GM12878 (cell line): Measurements from ENCODE around the gene SC5D. TPM values are rescaled to one million over a fixed set of nuclear protein-coding genes. Genes with fewer than 3 reads are reported as not detected.

Source experiments
- ATAC-seq: fragments of 200-7000 bp; cut with Tn5 transposase; 3 replicates; pipeline ENCODE4 v1.9.1; 2020; ENCODE audit warnings: mild to moderate bottlenecking, moderate library complexity
- BruUV-seq: library from RNA; stranded (reverse); fragments of 400-500 nt; replicated peaks from 2 replicates; lab custom pipeline; 2021; lab: Mats Ljungman, UMichigan
- CTCF ChIA-PET: fragments of 300-600 bp; sonication (Branson Sonifier 250); formaldehyde crosslinking; extraction: SDS; loops from one replicate; lab custom pipeline; 2021; ENCODE audit warnings: inconsistent platforms; lab: Yijun Ruan, JAX
- POLR2A ChIA-PET: fragments of 350-600 bp; formaldehyde crosslinking; extraction: SDS; loops from one replicate; lab custom pipeline; 2021; ENCODE audit warnings: inconsistent platforms; lab: Charles Lee
- RAD21 ChIA-PET: fragments of 300-600 bp; sonication (Branson Sonifier 250); formaldehyde crosslinking; loops from one replicate; lab custom pipeline; 2023; ENCODE audit warnings: antibody characterized with exemption; ENCODE audit not compliant: unreplicated experiment; lab: Charles Lee
- SMC1A ChIA-PET: fragments of 300-600 bp; sonication (Branson Sonifier 250); formaldehyde crosslinking; loops from one replicate; lab custom pipeline; 2023; ENCODE audit not compliant: unreplicated experiment, uncharacterized antibody; lab: Charles Lee
- DNase-seq: peaks from one replicate; pipeline ENCODE4 v3.0.0-alpha.2; 2011; ENCODE audit warnings: low read depth, low spot score
- FAIRE-seq: peaks from 3 replicates; lab custom pipeline; 2011; peaks lifted over from hg19 to GRCh38; lab: Jason Lieb, UNC
- H2AFZ ChIP-seq: 2 replicates; pipeline ENCODE4 v1.6.0; 2011; ENCODE audit warnings: low read depth, low read length, control low read depth; ENCODE audit not compliant: control insufficient read depth
- H3K27ac ChIP-seq: 2 replicates; pipeline ENCODE4 v1.5.1; 2011; ENCODE audit warnings: control low read depth; ENCODE audit not compliant: control insufficient read depth, insufficient read depth
- H3K27me3 ChIP-seq, 2 experiments: replicated peaks in 1 of 2; 2 replicates each; pipeline versions ENCODE4 v1.6.0 to v1.6.1; 2011; ENCODE audit warnings: low read length in 1 of 2; ENCODE audit not compliant: control insufficient read depth in 2 of 2, insufficient read depth in 2 of 2
- H3K36me3 ChIP-seq, 2 experiments: 2 replicates each; pipeline ENCODE4 v1.5.1; 2011; ENCODE audit warnings: low read length in 1 of 2; ENCODE audit not compliant: control insufficient read depth in 2 of 2, insufficient read depth in 2 of 2
- H3K4me1 ChIP-seq: 2 replicates; pipeline ENCODE4 v1.6.1; 2011; ENCODE audit warnings: mild to moderate bottlenecking, low read length, moderate library complexity, mixed read lengths; ENCODE audit not compliant: control insufficient read depth, insufficient read depth
- H3K4me2 ChIP-seq: 2 replicates; pipeline ENCODE4 v1.6.0; 2011; ENCODE audit warnings: control low read depth; ENCODE audit not compliant: control insufficient read depth, insufficient read depth
- H3K4me3 ChIP-seq: fragments of 200-600 bp; sonication (generic); 2 replicates; pipeline ENCODE4 v1.5.1; 2016
- H3K79me2 ChIP-seq: 2 replicates; pipeline ENCODE4 v1.6.0; 2011; ENCODE audit warnings: low read length; ENCODE audit not compliant: control insufficient read depth, insufficient read depth
- H3K9ac ChIP-seq: 2 replicates; pipeline ENCODE4 v1.8.0; 2011; ENCODE audit warnings: low read length, control low read depth, mixed read lengths; ENCODE audit not compliant: control insufficient read depth, insufficient read depth
- H3K9me3 ChIP-seq: replicated peaks from 3 replicates; pipeline ENCODE4 v1.5.1; 2011; ENCODE audit warnings: mild to moderate bottlenecking, low read length; ENCODE audit not compliant: control insufficient read depth, insufficient read depth
- H4K20me1 ChIP-seq: 2 replicates; pipeline ENCODE4 v1.6.0; 2011; ENCODE audit not compliant: control insufficient read depth, insufficient read depth
- HDGF ChIP-seq: fragments of 450-650 bp; IDR thresholded peaks from 2 replicates; pipeline ENCODE4 v1.6.1; 2016; ENCODE audit warnings: antibody characterized with exemption
- NR2C1 ChIP-seq: fragments of 450-650 bp; IDR thresholded peaks from 2 replicates; pipeline ENCODE4 v1.6.1; 2017; ENCODE audit warnings: antibody characterized with exemption, mild to moderate bottlenecking, moderate library complexity
- PML ChIP-seq: IDR thresholded peaks from 2 replicates; pipeline ENCODE4 v1.6.1; 2012; ENCODE audit warnings: low read length, inconsistent platforms
- POU2F2 ChIP-seq: IDR thresholded peaks from 3 replicates; pipeline ENCODE4 v1.6.1; 2011; ENCODE audit warnings: low read depth, mild to moderate bottlenecking, low read length, borderline replicate concordance
- SRF ChIP-seq, 2 experiments: IDR thresholded peaks; 2 replicates each; pipeline ENCODE4 v1.6.1; 2011; ENCODE audit warnings: low read depth in 2 of 2, low read length in 2 of 2, mild to moderate bottlenecking in 1 of 2, moderate library complexity in 1 of 2
- STAT1 ChIP-seq: fragments of 450-650 bp; conservative IDR thresholded peaks from 2 replicates; pipeline ENCODE4 v1.6.1; 2014; ENCODE audit warnings: antibody characterized with exemption, mild to moderate bottlenecking
- TAF1 ChIP-seq: IDR thresholded peaks from 2 replicates; pipeline ENCODE4 v1.6.1; 2011; ENCODE audit warnings: mild to moderate bottlenecking, low read depth, low read length, borderline replicate concordance
- TARDBP ChIP-seq: IDR thresholded peaks from 2 replicates; pipeline ENCODE4 v1.6.1; 2016; ENCODE audit warnings: borderline replicate concordance
- TCF12 ChIP-seq: IDR thresholded peaks from 2 replicates; pipeline ENCODE4 v1.6.1; 2011; ENCODE audit warnings: low read depth, mild to moderate bottlenecking, low read length
- YY1 ChIP-seq: IDR thresholded peaks from 2 replicates; pipeline ENCODE4 v1.6.1; 2011; ENCODE audit warnings: low read depth, mild to moderate bottlenecking, low read length
- WGBS: methylation state at CpG from one replicate; pipeline ENCODE4 v1.1.6; 2016; ENCODE audit warnings: low lambda C conversion rate; ENCODE audit not compliant: insufficient replicate concordance, insufficient coverage; ENCODE audit errors: missing lambda C conversion rate; 5-methylcytosine and 5-hydroxymethylcytosine counted together
- in situ Hi-C: fragments of 300-500 bp; cut with MboI; formaldehyde crosslinking; loops from 9 replicates; pipeline ENCODE4 v1.14.3; 2018; ENCODE audit warnings: mixed read lengths
- intact Hi-C: fragments of 100-400 bp; cut with micrococcal nuclease; formaldehyde crosslinking; loops from one replicate; pipeline ENCODE4 v1.14.2; 2022; ENCODE audit not compliant: unreplicated experiment
- polyA plus RNA-seq, 11 experiments: library from polyadenylated mRNA; depleted of rRNA in 4 of 11; unstranded in 6 of 11; stranded (reverse) in 5 of 11; fragments of >200 nt; fragmentation: Nextera tagmentation in 4 of 11; fragmentation: Illumina TruSeq in 1 of 11; extraction: Ambion mirVana in 4 of 11; extraction: Trizol in 1 of 11; gene quantifications; 1 replicate in 1 of 11; 2 replicates in 10 of 11; pipeline versions ENCODE4 v1.2.1 to v1.2.3, GENCODE V29; 2011 to 2016; ENCODE audit warnings: inconsistent platforms in 2 of 11, missing spikeins in 2 of 11, low read depth in 1 of 11
- total RNA-seq, 4 experiments: library from RNA; depleted of rRNA in 3 of 4; stranded (reverse); fragments of >200 nt in 3 of 4; fragmentation: Illumina TruSeq in 1 of 4; extraction: Trizol in 1 of 4; gene quantifications; 2 replicates each; pipeline versions ENCODE4 v1.2.1 to v1.2.3, GENCODE V29; 2013 to 2021
- TF ChIP-seq, protein P1 (sequence below): fragments of 450-650 bp; IDR thresholded peaks from 2 replicates; pipeline ENCODE4 v1.6.1; 2017; ENCODE audit warnings: mild to moderate bottlenecking, low read depth, inconsistent platforms; ENCODE audit not compliant: poor library complexity, severe bottlenecking

Gene SC5D
- total and polyA plus RNA-seq, 10 of the 15 experiments (the other 5 are each of a cell fraction or from before 2014, with no cell fraction given) = 23.7 to 134 (median 30.8) TPM

DNA sequence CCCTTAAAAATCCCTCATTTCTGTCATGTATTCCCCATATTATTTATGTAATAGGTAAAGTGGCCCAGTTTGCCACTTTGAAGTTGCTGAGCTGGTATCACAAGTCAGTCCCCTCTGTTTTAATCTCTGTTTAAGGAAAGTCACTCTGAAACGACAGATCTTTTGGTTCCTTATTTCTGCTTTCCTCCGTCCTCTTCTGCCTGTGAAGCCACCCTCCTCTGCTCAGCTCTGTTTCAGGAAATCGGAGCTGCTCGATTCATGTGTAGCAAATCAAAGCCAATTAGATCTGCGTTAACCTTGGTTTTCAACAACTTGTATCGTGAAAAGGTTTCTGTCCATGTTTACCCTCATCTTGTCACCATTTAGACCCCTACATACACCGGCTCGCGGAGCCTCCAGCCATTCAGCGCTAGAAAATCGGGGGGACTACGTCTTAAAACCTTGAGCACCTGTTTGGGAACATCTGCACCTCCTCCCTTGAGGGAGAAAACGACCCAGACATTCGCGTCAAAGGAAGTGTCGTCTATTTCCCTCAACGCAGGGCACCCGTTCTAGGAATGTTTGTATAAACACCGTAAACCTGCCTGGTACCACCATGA is 576 bp upstream of the SC5D start (continued):
- TF ChIP-seq TCF12 (no peak), STAT1 (0 out of 2 replicates have a peak, but pooled peaks have one; percentile 32), PML (no peak; the same call in 1 of the 2 replicates), HDGF (peak; percentile 10; the same call in 1 of the 2 replicates)
- TF ChIP-seq, protein P1, sequence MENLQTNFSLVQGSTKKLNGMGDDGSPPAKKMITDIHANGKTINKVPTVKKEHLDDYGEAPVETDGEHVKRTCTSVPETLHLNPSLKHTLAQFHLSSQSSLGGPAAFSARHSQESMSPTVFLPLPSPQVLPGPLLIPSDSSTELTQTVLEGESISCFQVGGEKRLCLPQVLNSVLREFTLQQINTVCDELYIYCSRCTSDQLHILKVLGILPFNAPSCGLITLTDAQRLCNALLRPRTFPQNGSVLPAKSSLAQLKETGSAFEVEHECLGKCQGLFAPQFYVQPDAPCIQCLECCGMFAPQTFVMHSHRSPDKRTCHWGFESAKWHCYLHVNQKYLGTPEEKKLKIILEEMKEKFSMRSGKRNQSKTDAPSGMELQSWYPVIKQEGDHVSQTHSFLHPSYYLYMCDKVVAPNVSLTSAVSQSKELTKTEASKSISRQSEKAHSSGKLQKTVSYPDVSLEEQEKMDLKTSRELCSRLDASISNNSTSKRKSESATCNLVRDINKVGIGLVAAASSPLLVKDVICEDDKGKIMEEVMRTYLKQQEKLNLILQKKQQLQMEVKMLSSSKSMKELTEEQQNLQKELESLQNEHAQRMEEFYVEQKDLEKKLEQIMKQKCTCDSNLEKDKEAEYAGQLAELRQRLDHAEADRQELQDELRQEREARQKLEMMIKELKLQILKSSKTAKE = peak; percentile 19

GRCh38 chr11:121293288-121293594 is 670 bp downstream of the SC5D start:
- in situ Hi-C loops = no loop called here
- no TSS peak for BruUV-seq
- Histone ChIP-seq H4K20me1 (no peaks in the 10 kb centered on the region), H3K27ac (peak overlapping the region; percentile 77), H3K27me3 (no peaks in the 10 kb centered on the region), H3K36me3 (no peaks in the 10 kb centered on the region), H3K4me2 (peak overlapping the region; percentile 77), H2AFZ (peak overlapping the region; percentile 55), H3K9me3 (peaks cover 6% of the 10 kb centered on the region), H3K9ac (peak overlapping the region; percentile 82), H3K4me3 (peak overlapping the region; percentile 88), H3K4me1 (no peaks in the 10 kb centered on the region), H3K79me2 (peaks cover 50% of the 10 kb centered on the region)
- ChIA-PET RAD21 (interaction anchor here (0.9 kb wide), 1 partner anchor 56 kb away, joined by 3 read pairs; no protein-coding TSS in a partner anchor), CTCF (interaction anchor here (0.8 to 1.6 kb wide), 4 partner anchors 27 to 297 kb away, joined by 3 to 8 read pairs (median 4); no protein-coding TSS in a partner anchor), POLR2A (interaction anchor here (0.9 to 1.4 kb wide), 4 partner anchors 27 to 201 kb away, joined by 3 to 7 read pairs (median 5); no protein-coding TSS in a partner anchor), SMC1A (interaction anchor here (0.9 to 2.7 kb wide), 3 partner anchors 10 to 75 kb away, joined by 4 to 12 read pairs (median 5); no protein-coding TSS in a partner anchor)
- no peak for DNase-seq
- TF ChIP-seq TARDBP (no peak), NR2C1 (no peak), POU2F2 (no peak), SRF (IDR thresholded peaks at IDR 0.05; ENCODE audit: low read depth in 2 of 2, low read length in 2 of 2) (no peak), YY1 (no peak), TAF1 (no peak)
- intact Hi-C loops = loop anchor here (5.0 to 10.0 kb wide), 2 partner anchors 268 to 1769 kb away; partner anchors contain the start of genes HSPA8 and TBCEL
- FAIRE-seq = no peak
- WGBS = 3% methylated on average over 5 of the region's 5 CpGs
- no peak; the same call in 2 of the 3 replicates for ATAC-seq
